Measurements from ENCODE around the gene HOXA7.
A peak's percentile ranks its signal among the peaks of the same experiment; 100 is the strongest.

The HOXA7 gene

DNA sequence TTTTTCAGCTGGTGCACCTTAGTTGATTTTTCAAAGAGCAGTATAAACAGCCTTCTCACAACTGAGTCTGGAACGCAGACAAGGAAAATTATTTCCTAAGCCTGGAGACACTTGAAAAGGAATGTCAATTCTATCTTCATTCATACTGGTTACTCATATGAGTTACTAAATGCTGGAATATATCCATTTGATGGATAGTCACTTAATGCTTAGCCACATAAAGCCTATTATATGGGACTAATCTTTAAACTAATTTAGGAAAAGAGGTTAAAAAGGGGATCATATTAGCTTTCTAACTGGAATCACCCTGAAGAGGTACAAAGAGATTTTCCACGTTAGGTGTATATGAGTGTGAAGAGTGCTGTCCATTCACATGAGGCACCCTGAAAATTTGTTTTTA, 24.3 kb downstream of the HOXA7 start:
- DNase-seq, result no peak

DNA sequence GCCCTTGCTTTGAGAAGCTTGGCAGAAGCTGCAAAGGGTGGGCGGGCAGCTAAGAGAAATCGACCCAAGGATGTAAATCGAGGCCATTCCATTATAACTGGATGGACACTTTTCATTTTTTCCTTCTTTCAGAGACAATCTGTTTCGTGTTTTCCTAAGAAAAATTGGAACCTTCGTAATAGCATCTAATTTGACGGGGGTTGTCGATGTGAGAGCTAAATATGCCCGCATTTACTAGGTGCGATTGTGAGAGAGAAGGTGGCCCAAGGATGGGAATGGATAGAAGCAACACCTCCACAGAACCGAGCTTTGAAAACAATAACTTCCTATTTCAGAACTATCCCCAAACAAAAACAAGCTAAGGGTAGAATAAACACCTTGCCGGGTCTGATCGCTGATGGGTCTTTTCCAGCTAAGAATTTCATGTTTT, 25.1 kb downstream of the HOXA7 start:
- DNase-seq, result no peak

GRCh38 chr7:27130540-27131389, 25.7 kb downstream of the HOXA7 start, which contains the start of gene HOXA4:
HOXA4 (minus strand) TSS chr7:27130757; CDS start chr7:27130733, 24 bp downstream.
- DNase-seq, result peak; percentile 81 to 82

- DNase-seq, result no peak
Measured at GRCh38 chr7:27129729-27130539, 26.5 kb downstream of the HOXA7 start.

DNA sequence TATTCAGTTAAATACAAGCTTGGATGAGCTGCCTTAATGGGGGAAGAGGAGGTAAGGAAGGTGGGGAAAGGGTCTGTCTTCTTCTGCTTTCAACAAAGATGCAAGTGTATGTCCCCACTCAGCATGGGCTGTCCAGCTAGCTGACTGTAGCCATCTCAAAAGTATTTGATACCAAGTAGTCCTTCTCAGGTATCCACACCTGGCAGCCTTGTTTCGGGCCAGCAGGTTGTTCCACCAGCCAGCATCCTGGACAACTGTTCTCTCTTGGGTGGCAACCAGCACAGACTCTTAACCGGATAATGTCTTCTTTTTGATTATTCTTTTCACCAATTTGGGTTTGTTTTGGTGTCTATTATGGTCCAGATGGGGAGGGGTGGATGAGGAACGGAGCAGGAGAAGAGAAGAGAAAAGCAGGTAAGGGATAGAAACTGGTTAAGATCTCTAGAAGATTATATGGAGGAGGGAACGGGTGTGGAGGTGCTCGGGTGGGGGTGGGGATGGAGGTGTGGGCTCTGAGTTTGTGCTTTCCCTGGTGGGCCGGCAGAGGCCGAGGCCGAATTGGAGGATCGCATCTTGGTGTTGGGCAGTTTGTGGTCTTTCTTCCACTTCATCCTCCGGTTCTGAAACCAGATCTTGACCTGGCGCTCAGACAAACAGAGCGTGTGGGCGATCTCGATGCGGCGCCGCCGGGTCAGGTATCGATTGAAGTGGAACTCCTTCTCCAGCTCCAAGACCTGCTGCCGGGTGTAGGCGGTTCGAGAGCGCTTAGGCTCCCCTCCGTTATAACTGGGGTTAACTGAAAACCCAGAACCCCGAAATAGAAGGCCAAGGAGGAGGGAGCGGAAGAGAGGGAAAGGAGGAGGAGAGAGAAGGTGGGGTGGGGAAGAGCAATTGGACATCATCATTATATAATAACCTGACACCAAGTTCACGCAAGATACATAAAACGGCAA, 27.4 kb downstream of the HOXA7 start:
- no peak for DNase-seq

DNA sequence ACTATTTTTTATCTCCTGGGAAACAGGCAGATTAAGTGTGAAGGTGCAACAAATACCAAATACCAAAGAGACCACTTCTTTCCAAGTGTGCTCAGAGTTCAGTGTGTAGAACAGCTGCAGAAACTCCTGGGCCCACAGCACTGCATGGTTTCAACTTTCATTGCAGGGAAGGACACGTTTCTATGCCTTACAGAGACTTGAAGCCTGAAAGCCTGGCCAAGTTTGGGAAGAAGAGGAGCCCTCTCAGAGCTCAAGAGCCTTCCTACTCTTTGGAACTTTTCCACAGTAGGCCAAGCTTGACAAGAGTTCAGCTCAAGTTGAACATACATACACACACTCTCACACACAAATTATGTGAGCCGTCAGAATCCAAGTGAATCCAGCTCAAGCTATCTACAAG, 28.4 kb downstream of the HOXA7 start:
- no peak for DNase-seq

DNA sequence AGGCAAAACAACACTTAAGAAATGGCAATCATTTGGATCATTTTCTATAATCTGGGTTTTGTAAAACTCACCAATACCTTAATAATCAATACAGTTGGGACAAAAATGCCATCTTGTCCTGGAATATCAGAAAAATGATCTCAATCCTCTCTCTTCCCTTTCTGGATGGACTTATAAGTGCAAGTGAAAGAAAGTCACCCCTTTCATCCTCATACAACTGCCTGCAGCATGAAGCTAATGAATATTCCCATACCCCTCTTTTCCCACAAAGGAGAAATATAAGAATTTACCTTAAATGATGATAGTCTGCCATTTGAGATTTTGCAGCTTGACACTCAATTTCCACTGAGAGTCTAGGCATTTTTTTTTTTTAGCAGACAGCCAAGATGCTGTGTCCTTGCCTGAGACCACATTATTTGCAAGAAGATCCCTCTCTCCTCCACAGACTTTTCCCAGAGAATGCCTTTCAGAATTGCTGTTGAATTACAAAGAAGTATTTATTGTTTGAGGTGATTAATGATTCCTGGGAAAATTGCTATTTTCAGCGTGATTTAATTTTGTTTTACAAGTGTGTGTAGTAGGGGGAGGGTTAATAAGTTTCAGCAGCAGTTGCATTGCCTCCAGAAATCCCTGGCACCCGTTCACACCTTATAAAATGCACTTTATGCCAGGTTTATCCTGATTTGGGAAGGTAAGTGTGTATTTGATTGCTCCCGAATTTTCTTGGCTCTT, 29.7 kb downstream of the HOXA7 start:
- DNase-seq, result no peak

- DNase-seq, result no peak
Measured at GRCh38 chr7:27125986-27126394, 30.5 kb downstream of the HOXA7 start.

- no peak for DNase-seq
Measured at GRCh38 chr7:27124902-27125689, 31.4 kb downstream of the HOXA7 start.

GRCh38 chr7:27124096-27124901, 32.2 kb downstream of the HOXA7 start:
- no peak for DNase-seq

DNA sequence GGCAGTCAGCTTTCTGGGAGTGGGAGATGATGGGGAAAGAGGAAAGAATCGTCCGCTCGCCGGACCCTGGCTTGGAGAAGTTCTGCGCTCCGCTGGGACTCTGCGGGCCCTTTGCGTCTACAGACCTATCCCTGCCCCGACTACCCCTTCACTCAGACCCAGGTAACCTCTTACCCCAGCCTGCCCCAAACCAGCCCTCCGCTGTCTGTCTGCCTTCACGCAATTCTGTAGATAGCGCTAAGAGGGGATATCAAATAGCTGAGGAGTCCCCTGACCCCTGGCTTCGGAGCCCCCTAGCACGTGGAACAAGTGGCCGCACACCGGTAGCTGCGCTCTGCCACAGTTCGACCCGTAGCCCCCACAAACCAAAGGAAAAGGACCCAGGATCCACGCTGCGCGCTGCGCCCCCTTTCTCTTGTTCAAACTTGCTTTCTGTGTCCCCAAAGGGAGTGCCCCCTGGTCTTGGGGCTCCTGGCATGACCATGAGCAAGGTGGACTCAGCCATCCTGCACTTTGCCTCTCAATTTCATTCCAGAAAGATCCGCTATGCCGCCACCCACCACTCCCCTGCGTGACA, 32.9 kb downstream of the HOXA7 start:
- no peak for DNase-seq

DNA sequence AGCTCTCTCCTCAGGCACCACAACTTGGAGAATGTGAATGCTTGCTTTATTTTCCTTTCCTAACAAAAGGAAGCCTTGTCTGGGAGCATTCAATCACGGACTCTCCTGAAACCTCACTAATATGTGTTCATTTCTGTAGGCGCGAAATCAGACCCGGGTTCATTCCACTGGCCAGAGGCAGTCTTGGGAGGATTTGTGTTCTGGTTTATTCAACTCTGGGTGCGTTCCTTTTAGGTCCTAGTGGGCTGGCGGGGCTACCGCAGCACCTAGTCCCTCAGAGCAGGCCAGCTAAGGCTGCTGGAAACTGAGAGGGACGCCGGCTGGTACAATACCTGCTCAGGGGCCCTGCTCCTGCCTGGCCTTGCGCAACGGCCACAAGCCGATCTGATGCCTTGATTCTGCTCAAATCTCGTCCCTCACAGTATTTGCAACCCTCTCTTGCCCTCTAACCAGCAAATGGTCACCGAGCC, 33.4 kb downstream of the HOXA7 start:
- no peak for DNase-seq

- no peak for DNase-seq
Measured at GRCh38 chr7:27122077-27122910, 34.2 kb downstream of the HOXA7 start.

GRCh38 chr7:27121684-27122076, 34.8 kb downstream of the HOXA7 start:
- no peak for DNase-seq

GRCh38 chr7:27119412-27119911, 37.0 kb downstream of the HOXA7 start:
- no peak for DNase-seq

DNA sequence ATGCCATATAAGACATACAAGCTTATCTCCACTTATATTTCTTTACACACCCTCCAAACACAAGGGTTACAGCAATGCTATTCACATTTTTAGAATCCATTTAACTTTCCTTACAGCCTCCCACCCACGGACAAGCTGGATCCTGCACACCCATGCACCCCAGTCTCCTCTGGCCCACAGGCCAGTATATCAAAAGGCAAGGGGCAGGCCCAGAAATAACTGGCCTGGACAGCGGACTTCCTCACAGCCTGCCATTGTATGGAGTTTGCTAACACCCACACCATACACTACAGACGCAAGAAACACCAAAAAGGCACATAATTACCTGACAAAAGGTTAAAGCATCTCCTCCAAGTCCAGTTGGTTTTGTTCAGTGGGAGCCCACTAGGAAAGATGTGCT, 37.9 kb downstream of the HOXA7 start:
- DNase-seq, result no peak

- DNase-seq, result no peak
Measured at GRCh38 chr7:27117887-27118491, 38.5 kb downstream of the HOXA7 start.
